ENCODE results near the gene OLA1.
"Not testable (repeated sequence)": the region's sequence is repeated elsewhere in the genome, so short reads cannot be mapped to it uniquely, and the experiment has no call there.

The OLA1 gene
- total RNA-seq = 31.3 reads per million, percentile 57 among the genes with 10 or more reads in this experiment

GRCh38 chr2:174248187-174248997, at the start of gene OLA1:
OLA1 (minus strand) TSS chr2:174248532; CDS start chr2:174246815, 1,717 bp downstream.
- DNase-seq = peak; percentile 91

GRCh38 chr2:174292908-174293307, 44.6 kb upstream of the OLA1 start:
- DNase-seq = no peak

GRCh38 chr2:174286172-174286571, 37.8 kb upstream of the OLA1 start:
- no peak for DNase-seq

- no peak for DNase-seq
These were observed 34.1 kb upstream of the OLA1 start for GRCh38 chr2:174282441-174282840.

- no peak for DNase-seq
These were observed 33.4 kb upstream of the OLA1 start for GRCh38 chr2:174281736-174282135.

- no peak for DNase-seq
These were observed 32.3 kb upstream of the OLA1 start for GRCh38 chr2:174280596-174280995.

- not testable (repeated sequence) for DNase-seq
These were observed 21.9 kb upstream of the OLA1 start for GRCh38 chr2:174270263-174270662.

- no peak for DNase-seq
These were observed 18.0 kb upstream of the OLA1 start for GRCh38 chr2:174266288-174266687.

GRCh38 chr2:174263997-174264396, 15.7 kb upstream of the OLA1 start:
- no peak for DNase-seq

GRCh38 chr2:174259981-174260380, 11.6 kb upstream of the OLA1 start:
- DNase-seq = no peak

GRCh38 chr2:174254267-174254666, 5.9 kb upstream of the OLA1 start:
- DNase-seq = no peak

GRCh38 chr2:174248998-174249592, 763 bp upstream of the OLA1 start:
- no peak for DNase-seq

GRCh38 chr2:174247474-174248186, 702 bp downstream of the OLA1 start:
- DNase-seq = no peak

- no peak for DNase-seq
These were observed 1.4 kb downstream of the OLA1 start for GRCh38 chr2:174246944-174247381.

GRCh38 chr2:174245628-174246027, 2.7 kb downstream of the OLA1 start:
- not testable (repeated sequence) for DNase-seq

GRCh38 chr2:174245065-174245464, 3.3 kb downstream of the OLA1 start:
- DNase-seq = no peak

- DNase-seq = no peak
These were observed 4.5 kb downstream of the OLA1 start for GRCh38 chr2:174243812-174244211.

- DNase-seq = no peak
These were observed 8.2 kb downstream of the OLA1 start for GRCh38 chr2:174240097-174240496.

- no peak for DNase-seq
These were observed 11.9 kb downstream of the OLA1 start for GRCh38 chr2:174236429-174236828.

- DNase-seq = no peak
These were observed 12.7 kb downstream of the OLA1 start for GRCh38 chr2:174235680-174236079.

GRCh38 chr2:174233771-174234275, 14.5 kb downstream of the OLA1 start:
- no peak for DNase-seq

- DNase-seq = no peak
These were observed 20.6 kb downstream of the OLA1 start for GRCh38 chr2:174227748-174228147.

- DNase-seq = no peak
These were observed 23.6 kb downstream of the OLA1 start for GRCh38 chr2:174224665-174225288.

Data from effector CD4-positive, alpha-beta T cell (primary cell).